LNCaP clone FGC (cell line): ENCODE results near the gene EXOC4.

ENCODE experiments used
- DNase-seq: peaks from one replicate; pipeline ENCODE4 v3.0.0-alpha.2; 2011; ENCODE audit warnings: low read depth
- H3K4me3 ChIP-seq: 2 replicates; pipeline ENCODE4 v1.5.1; 2011; ENCODE audit warnings: mild to moderate bottlenecking, low read depth, low read length, control low read depth
- TF ChIP-seq, protein P1 (sequence below): IDR thresholded peaks from 2 replicates; pipeline ENCODE4 v1.5.1; 2012; ENCODE audit warnings: mild to moderate bottlenecking; ENCODE audit not compliant: control insufficient read depth, insufficient read depth; ENCODE audit errors: extremely low read depth

The EXOC4 gene

DNA sequence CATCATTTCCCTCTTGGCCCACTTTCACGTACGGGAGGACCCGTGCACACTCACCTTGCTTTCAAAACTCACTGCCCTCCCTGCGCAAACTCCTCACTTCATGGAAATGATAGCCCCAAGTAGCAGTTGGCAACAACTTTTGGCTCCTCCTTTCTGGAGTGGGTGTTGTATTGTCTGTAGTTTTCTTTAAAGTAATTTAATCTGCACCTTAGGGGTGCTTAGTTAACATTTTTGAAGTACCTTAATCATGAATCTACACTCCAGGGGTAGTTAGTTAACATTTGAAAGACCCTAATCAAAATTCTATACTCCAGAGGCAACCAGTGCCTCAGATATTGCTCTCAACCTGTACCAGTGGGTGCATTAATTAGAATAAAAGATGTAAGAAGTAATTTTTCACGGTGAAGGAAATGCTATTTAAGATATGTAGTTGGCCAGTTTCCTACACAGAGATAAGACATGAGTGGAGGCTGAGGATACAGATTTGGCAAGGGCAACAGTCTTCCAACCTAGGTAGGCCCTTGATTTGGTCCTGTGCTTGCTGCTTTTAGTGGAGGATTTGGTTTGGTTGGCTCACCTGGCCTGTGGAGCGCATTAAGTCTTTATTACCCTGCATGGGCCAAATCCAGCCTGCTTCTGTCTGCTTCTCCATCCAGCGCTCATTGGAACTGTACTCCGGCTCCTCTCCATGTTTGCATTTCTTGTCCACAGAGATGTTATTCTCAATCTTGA lies 93.0 kb downstream of the EXOC4 start:
- TF ChIP-seq, protein P1, sequence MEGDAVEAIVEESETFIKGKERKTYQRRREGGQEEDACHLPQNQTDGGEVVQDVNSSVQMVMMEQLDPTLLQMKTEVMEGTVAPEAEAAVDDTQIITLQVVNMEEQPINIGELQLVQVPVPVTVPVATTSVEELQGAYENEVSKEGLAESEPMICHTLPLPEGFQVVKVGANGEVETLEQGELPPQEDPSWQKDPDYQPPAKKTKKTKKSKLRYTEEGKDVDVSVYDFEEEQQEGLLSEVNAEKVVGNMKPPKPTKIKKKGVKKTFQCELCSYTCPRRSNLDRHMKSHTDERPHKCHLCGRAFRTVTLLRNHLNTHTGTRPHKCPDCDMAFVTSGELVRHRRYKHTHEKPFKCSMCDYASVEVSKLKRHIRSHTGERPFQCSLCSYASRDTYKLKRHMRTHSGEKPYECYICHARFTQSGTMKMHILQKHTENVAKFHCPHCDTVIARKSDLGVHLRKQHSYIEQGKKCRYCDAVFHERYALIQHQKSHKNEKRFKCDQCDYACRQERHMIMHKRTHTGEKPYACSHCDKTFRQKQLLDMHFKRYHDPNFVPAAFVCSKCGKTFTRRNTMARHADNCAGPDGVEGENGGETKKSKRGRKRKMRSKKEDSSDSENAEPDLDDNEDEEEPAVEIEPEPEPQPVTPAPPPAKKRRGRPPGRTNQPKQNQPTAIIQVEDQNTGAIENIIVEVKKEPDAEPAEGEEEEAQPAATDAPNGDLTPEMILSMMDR: no peak
- DNase-seq: no peak
- H3K4me3 ChIP-seq: no peak overlapping the region

DNA sequence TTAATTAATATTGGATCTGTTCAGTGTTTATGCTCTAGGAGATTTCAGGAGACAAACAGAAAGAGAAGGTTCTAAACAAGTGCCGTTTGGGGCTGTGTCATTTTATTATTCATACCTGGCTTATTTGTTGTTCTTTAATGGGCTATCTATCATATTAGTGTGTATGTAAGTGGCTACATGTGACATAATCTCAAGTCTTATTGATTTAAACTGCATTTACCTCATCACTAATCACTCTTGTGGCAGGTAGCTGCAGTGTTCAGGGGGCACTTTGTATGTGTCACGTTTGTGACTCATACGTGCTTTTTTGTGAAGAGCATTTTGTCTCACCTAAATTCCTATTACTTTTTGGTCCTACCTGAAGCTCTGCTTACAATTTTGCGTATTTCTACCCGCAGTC lies 95.4 kb downstream of the EXOC4 start:
- H3K4me3 ChIP-seq: no peak overlapping the region
- no peak for DNase-seq
- TF ChIP-seq, protein P1: no peak

GRCh38 chr7:133349101-133349500 lies 96.2 kb downstream of the EXOC4 start:
- H3K4me3 ChIP-seq: no peak overlapping the region
- TF ChIP-seq, protein P1: no peak
- no peak for DNase-seq

GRCh38 chr7:133352430-133352829 lies 99.6 kb downstream of the EXOC4 start:
- DNase-seq: no peak
- no peak overlapping the region for H3K4me3 ChIP-seq
- TF ChIP-seq, protein P1: no peak

DNA sequence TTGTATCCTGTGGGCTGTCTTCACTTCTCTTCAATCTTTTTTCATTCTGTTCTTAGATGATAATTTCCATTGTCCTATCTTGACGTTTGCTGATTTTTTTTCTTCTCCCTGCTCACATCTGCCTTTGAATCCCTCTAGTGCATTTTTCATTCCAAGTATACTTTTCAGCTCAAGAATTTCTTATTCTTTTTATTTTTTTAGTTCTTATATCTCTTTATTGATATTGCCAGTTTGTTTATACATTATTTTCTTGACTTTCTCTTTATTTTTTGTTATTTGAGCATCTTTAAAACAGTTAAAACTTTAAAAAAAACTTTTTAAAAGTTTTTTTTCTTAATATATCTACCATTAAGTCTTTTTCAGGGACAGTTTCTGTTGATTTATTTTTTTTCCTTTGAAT lies 100.9 kb downstream of the EXOC4 start:
- no peak overlapping the region for H3K4me3 ChIP-seq
- DNase-seq: no peak
- TF ChIP-seq, protein P1: no peak

DNA sequence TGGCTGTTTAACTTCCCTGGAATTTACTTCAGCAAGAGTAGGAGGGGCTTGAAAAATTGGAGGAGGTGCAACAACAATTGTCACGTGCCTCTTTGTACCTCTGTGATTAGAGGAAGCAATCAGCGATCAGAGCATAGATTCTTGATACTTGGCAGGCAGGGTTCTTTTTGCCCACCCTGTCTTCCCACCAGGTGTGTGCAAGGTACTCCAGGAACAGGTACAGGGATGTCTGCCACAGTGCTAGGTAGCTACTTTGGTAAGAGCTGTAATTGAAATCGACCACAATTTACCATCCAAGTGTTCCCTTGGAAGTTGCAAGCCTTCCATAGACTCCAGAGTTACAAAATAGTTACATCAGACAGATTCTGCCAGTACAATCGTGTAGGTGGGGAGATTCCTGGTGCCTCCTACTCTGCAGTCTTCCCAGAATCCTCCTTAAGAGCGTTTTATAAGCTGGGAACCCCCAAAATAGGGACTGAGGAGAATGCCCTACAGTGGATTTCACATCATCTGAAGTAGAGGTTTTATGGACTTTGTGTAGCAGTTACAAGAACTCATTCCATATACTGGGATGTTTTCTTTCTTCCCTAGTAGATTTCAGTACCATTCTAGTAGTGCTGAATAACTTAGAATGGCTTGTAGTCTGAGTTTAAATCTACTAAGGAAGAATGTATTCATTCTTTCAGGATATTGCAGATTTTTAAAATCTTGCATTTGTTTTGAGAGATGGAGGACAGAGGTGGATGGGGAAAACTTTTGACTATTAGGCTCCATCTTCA lies 101.9 kb downstream of the EXOC4 start:
- DNase-seq: no peak
- TF ChIP-seq, protein P1: no peak
- no peak overlapping the region for H3K4me3 ChIP-seq
